GM15510 (cell line): ENCODE data around the gene BCKDHB.

ENCODE experiments used
- POLR2A ChIP-seq: IDR thresholded peaks from 3 replicates; pipeline ENCODE4 v1.6.1; 2011; ENCODE audit warnings: borderline replicate concordance; ENCODE audit not compliant: insufficient read length; ENCODE audit errors: extremely low read depth

The BCKDHB gene

DNA sequence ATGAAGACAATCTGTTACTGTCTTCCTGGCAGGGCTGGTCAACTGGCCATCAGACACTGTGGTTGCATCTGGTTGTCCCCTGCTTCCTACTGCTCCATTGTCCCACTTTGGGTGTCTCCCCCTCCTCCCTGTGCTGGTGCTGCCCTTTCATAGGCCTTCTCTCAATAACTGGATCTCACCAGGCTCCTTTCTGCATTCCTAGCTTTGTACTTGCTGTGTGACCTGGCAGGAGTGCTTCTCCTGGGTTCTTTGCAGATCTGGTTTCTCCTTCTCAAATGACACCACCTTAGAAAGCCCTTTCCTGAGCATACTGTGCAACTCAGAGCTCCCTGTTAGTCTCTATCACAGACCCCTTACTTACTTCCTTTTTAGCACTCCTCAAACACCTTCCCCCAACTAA is 223.0 kb downstream of the BCKDHB start:
- no peak for TF ChIP-seq POLR2A

DNA sequence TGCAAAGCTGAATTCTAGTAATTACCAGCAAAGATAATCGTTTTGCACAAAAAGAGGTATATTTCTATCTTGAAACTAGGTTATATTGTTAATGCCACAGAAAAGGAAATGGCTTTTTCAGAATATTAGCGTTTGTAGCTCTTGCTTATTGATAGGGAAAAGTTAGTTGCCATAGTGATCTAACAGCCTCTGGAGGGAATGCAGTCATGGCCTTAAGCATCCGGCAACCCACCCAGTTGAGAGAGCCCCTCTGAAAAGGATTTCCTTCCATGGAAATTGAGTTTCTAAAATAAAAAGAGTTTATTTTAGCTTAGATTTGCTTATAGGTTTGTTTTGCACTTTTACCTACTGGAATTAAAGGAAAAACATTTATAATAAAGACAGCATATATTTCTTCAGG is 224.5 kb downstream of the BCKDHB start:
- TF ChIP-seq POLR2A, result no peak

DNA sequence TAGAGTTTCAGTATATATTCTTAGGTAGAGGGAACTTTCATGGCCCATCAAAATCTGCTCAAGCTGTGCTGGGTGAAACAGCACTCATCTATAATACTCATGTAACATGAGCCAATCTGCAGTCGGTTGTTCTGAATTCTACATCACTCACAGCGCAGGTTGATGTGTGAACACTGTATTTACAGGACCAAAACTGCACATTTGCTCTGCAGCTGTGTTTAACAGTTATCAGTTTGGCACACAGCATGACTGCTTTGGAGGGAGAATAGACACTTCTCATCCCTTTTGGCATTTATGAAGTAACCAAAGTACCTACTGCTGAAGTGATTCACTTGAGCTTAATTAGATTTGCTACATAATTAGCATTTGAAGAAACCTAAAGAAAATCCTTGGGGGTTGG is 225.1 kb downstream of the BCKDHB start:
- no peak for TF ChIP-seq POLR2A

DNA sequence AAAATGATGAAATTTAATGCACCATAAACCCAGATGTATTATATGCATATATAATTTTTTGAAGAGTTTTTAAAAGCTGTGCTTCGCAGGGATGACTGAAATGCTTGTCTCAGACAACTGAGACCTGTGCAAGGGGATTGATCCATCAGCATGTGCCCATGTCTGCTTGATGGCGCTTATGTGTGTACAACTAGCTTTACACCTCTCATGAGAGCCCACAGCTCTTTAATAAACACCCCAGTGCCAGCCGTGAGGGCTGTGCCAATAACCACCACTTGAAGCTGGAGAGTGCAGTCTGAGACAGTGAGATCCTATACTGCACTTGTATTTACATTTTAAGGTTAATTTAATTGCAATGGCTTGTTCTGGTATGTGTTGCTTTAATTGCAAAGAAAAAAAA is 225.5 kb downstream of the BCKDHB start:
- TF ChIP-seq POLR2A, result no peak

DNA sequence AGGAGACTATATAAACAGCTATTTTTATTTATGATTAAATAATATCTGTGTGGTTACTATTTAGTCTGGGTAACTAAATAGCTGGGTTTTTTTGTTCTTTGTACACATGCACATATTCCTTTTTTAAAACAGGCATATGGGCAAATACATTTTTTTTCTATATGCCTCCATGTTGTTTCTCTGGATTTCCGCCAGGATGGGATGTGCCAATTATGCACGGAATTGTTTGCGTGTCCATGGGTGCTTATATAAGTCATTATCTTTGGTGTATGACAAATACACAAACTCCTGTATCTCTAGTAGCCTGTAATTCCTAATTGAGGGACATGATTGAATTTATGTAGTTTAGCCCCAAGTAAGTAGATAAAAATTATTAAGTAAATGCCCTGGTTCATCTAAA is 226.9 kb downstream of the BCKDHB start:
- no peak for TF ChIP-seq POLR2A

DNA sequence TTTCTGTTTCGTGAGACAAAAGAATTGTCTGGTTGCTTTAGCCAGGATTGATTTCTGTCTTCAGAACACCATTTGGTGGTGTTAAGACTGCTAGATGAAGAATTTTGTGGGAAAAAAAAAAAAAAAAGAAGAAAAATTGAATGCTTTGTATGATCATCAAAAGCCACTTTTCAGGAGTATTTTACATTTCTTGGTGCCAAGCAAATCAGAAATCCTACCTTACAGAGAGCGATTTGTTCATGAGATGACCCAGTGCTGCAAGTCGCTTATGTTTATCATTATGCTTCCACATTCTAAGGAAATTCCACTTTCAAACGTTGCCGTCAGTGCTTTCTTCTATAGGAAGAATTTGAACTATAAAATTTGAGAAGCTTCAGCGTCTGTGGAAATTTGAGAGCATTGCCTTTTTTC is 228.7 kb downstream of the BCKDHB start:
- TF ChIP-seq POLR2A, result no peak

DNA sequence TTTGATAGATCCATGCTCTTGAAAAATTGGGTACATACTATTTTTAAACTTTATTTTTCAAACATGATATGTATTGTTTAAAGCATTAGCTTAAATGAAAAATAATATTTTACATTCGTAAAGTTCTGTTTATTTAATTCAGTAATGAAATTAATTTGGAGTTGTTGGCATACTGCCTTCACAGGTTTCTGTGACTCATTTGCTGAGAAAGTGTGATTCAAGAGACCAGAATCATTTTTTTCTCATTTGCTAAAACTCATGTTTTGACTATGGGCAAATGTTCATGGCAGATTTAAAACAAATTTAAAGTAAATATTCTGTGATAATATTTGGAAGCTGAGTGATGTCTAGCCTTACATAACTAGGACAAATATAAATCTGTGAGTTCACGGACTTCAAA is 230.4 kb downstream of the BCKDHB start:
- TF ChIP-seq POLR2A, result no peak

DNA sequence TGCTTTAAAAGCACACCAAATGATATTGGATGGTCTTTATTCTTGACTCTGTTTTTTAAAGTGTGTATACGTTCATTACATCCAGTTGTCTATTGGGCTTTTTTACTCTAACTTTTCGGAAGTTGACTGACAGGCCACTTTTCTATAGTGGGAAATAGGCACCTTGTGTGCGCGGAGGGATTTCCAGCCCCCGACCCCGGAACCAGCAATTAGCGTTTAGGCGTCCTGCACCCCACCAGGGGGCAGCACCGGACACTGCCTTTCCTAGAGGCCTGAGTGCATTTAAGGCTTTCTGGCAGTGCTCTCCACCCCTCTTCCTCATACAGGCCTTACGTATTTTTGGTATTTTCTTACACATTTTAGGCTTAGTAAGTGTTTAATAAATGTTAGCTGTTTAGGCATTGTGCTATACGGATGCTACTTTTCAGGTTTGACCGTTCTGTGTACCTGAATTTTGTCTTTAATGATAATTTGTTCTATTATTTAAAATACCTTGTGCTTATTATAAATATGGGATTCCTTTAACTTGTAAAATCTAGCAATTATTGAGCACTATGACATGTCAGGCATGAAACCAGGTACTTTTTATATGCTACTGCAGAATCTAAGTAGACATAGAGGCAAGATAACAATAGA is 231.8 kb downstream of the BCKDHB start:
- TF ChIP-seq POLR2A, result no peak

DNA sequence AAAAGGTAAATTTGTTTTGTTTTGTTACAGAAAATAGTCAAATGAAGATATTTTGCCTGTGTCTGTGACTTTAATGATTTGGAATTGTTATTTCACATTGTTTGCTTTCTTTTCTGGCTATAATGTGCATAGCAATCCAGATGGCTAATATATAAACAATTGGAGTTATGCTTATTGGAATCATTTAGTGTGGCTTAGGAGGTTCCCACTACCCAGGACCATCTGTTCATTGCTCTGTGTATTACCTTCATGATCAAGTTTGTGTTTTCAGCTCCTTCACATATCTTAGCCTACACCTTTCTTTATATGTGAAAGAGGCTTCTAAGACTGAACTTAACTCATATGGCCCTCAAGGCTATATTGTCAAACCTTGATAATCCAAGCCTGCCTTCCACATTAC is 232.9 kb downstream of the BCKDHB start:
- no peak for TF ChIP-seq POLR2A

DNA sequence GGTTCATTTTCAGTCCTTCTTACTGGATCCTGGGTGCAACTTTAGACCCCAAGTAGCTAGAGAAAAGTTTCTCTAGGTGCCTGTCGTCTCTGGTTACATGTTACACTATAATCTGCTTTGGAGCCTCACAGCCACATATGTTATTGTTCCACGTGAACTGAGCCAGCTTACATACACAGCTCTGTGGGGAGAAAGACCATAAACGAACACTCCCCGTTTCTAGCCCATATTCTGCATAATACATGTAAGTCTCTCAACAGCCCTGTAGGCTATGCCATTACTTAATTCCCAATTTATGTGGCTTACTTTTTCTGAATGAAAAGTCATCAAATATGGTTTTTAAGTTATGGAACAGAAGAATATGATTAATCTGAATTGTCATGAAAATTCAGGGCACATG is 233.8 kb downstream of the BCKDHB start:
- TF ChIP-seq POLR2A, result no peak

DNA sequence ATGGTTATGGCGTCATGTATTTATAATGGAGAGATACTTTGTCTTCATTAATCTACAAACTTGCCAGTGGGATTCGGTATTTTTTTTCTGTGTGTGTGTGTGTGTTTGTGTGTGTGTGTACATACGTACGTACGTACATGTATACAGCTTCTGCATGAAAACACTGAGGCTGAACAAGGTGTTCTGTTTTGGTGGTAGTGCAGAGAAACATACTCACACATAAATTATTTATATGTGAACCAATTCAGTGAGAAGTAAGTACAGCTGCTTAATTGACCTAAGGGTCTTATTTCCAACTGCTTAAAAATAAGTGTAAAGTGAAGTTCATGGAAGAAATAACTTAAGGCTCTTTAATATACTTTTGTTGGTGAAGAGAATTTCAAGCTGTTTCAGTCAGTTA is 234.2 kb downstream of the BCKDHB start:
- no peak for TF ChIP-seq POLR2A

DNA sequence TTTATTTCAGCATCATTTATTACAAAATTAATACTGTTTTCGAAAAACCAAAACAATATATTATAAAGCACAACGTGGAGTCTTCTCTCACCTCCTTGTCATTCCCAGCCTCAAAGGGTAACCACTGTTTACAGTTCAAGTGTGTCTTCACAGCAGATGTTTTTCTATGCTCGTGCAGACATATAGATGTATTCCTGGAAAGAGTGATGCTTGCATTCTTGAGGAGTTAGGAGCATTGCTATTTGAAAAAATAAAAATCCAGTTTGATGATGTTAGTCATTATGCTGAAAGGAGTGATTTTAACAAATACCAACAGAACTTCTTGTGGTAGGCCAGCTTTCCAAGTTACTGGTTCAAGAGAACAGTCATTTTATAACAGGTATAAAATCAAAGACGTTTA is 234.9 kb downstream of the BCKDHB start:
- TF ChIP-seq POLR2A, result no peak

DNA sequence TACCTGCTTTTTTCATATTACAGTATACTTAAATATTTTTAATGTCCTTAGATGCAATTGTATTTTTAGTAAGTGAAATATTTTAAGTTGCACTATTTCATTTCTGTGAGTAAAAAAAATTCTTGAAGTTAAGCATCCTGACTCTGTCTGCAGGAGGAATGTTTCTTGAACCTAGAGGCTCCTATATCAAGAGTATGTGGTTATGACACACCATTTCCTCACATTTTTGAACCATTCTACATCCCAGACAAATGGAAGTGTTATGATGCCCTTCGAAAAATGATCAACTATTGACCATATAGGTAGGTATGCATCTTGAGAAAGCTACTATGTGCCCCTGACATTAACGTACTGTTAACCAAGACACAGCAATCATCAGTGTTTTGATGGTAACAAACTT is 237.0 kb downstream of the BCKDHB start:
- no peak for TF ChIP-seq POLR2A

DNA sequence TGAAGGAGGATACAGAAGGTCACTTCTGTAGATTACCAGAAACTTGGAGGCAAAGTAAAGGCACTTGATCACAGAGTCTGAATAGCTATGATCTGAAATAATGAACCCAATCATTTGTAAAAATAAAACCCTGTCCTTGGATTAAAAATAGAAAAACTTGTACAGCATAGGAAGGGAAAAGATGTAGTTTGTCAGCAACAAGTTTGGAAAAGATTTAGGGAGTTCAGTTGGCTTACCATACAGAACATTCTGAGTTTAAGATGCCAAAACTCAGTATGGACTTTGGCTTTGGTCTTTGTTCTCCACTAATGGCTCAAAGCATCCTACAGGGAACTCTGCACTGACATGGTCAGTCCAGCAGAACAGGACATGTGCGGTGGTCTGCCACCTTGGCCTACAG is 240.6 kb downstream of the BCKDHB start:
- no peak for TF ChIP-seq POLR2A

DNA sequence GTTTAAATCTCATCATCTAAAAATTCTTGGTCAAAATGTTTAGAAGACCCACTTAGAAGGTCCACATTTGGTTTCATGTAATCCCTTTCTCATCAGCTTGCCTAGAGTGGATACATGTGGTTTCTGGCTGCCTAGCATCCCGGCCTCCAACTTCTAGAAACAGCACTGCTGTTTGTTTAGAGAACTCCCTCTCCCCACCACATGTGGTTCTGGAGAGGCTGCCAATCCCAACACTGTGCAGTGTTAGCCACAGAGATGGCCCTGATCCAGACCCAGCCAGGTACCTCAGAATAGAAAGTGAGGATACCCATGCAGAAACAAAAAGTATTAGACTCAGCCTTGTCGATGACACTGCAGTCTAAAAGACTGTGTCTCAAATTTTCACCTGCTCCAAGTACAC is 241.8 kb downstream of the BCKDHB start:
- no peak for TF ChIP-seq POLR2A

DNA sequence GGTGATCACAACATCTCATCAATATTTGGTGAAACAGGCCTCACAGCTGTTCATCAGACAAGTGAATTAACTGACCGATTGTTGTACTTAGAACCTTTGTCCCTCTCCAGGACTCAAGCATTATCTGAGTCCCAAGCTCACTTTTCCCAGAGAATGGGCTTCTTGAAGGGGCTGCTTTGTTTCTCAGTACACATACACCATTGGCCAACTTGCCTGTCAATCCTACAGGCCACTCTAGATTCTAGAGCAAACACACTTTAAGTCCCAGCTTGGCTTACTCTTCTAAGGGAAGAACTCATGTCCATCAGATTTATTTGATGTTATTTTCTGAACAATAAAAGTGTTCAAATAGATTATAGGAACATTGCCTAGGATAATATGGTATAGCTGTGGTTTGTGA is 249.5 kb downstream of the BCKDHB start:
- TF ChIP-seq POLR2A, result no peak

DNA sequence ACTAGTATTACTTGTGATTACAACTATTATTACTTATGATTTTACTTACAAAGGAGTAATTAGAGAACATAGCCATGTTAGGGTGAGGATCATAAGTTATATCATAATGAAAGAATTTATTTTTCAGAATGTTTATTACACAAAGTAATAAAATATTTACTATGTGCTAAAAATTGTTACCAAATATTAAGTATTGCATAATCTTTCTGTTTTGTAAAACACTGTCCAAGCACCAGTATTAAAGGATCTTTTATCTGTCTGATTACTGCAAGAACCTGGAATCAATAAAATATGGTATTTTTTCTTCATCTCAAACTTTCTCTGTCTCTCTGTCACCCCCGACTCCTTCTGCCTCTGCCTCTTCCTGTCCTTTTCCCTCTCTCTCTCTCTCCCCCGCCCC is 250.1 kb downstream of the BCKDHB start:
- TF ChIP-seq POLR2A, result no peak

DNA sequence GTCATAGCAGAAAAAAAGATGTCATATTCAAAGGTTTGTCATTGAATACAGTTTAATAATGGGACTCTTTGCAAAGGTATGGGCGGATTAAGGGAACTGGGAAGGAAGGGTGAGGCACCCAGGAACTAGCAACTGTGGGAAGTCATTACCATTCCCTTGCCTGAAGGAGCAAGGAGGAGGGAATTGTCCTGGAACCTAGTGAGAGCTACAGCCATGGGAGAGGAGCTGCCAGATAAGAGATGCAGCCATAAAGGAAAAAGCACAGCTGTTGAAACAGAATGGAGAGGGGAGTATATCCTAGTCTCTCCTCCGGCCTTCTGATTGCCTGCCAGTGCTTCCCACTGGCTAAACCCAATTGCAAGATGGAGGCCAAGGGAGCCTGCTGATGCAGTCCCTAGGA is 250.6 kb downstream of the BCKDHB start:
- TF ChIP-seq POLR2A, result no peak

DNA sequence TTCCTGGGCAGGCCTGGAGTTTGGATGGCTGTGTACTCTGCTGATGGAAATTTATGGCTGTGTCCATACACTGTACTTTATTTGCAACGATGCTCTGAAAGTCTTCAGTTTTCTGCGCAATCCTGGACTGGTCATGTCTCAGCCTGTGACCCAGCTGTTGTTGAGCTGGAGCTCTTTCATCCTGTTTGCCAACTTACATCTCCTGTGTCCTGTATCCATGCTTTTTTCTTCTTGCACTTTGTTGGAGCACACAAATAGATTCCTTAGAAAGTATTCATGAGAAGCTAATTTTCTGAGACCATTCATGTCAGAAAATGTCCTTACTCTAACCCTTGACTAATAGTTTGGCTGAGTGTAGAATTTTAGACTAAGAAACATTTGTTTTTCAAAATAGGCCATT is 251.2 kb downstream of the BCKDHB start:
- TF ChIP-seq POLR2A, result no peak
